ENCODE measurements around the gene FBXW8.

FBXW8 gene

GRCh38 chr12:117045160-117046010, 134.6 kb downstream of the FBXW8 start:
- POLR2A ChIA-PET (ENCODE audit: low non-redundant PET) = no interaction called here
- CTCF ChIA-PET = no interaction called here
- H3K27ac ChIP-seq = no peak overlapping the region

GRCh38 chr12:117046011-117046369, 135.2 kb downstream of the FBXW8 start:
- no peak overlapping the region for H3K27ac ChIP-seq
- CTCF ChIA-PET = no interaction called here
- TF ChIP-seq, protein P1, sequence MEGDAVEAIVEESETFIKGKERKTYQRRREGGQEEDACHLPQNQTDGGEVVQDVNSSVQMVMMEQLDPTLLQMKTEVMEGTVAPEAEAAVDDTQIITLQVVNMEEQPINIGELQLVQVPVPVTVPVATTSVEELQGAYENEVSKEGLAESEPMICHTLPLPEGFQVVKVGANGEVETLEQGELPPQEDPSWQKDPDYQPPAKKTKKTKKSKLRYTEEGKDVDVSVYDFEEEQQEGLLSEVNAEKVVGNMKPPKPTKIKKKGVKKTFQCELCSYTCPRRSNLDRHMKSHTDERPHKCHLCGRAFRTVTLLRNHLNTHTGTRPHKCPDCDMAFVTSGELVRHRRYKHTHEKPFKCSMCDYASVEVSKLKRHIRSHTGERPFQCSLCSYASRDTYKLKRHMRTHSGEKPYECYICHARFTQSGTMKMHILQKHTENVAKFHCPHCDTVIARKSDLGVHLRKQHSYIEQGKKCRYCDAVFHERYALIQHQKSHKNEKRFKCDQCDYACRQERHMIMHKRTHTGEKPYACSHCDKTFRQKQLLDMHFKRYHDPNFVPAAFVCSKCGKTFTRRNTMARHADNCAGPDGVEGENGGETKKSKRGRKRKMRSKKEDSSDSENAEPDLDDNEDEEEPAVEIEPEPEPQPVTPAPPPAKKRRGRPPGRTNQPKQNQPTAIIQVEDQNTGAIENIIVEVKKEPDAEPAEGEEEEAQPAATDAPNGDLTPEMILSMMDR (conservative IDR thresholded peaks at IDR 0.05; ENCODE audit: low read depth) = no peak
- POLR2A ChIA-PET (ENCODE audit: low non-redundant PET) = no interaction called here
- DNase-seq (ENCODE audit: low spot score) = no peak

More at GRCh38 chr12:117045160-117046010, 134.6 kb downstream of the FBXW8 start:
- TF ChIP-seq, protein P1 (conservative IDR thresholded peaks at IDR 0.05; ENCODE audit: low read depth) = no peak
- DNase-seq (ENCODE audit: low spot score) = no peak

DNA sequence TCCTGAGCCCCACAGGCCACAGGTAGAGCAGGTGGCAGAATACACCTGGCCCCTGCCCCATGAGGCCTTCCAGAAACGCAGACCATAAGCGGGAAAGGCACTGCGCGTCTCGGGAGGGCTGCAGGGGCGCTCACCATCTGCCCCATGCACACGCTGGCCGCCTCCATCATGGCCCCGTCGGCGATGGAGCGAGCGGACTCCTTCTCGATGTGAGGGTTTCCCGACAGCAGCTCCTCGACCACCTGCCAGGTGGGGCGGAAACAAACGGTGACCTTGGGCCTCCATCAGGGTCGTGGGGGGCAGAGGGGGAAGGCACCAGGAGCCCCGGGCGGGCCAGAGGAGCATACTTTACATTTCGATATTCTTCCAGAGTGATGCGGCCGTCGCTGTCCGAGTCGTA, 135.7 kb downstream of the FBXW8 start:
- ChIA-PET POLR2A (ENCODE audit: low non-redundant PET) (no interaction called here), CTCF (no interaction called here)
- no peak for DNase-seq (ENCODE audit: low spot score)
- TF ChIP-seq, protein P1 (conservative IDR thresholded peaks at IDR 0.05; ENCODE audit: low read depth) = no peak
- no peak overlapping the region for H3K27ac ChIP-seq

DNA sequence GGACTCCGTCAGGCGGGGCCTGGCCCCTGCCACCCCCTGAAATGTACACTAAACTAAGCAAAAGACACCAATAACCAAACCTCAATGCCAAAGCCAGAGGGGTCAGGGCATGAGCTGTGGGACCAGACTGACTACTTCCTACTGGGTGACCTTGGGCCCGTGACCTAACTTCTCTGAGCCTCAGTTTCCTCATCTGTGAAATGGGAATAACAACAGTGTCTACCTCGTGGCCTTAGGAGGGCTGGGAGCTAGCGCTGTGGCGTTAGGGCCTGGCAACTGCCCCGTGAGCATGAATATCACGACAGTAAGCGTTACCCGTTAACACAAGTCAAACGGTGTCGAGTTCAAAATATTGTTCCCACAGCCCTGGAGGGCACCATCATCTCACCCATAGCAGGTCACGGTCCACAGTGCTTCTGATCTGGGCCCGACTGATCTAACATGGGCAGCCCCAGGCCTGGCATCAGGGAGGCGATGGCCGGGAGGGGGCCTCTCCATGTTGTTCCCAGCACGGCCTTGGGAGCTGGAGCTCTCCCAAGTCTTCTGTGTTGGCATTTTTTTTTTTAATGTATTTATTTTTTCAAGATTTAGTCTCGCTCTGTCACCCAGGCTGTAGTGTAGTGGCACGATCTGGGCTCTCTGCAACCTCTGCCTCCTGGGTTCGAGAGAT, 136.2 kb downstream of the FBXW8 start:
- TF ChIP-seq, protein P1 (conservative IDR thresholded peaks at IDR 0.05; ENCODE audit: low read depth) = no peak
- CTCF ChIA-PET = interaction anchor here (0.6 to 0.7 kb wide), 2 partner anchors 12 to 811 kb away, joined by 3 read pairs; no protein-coding TSS in a partner anchor
- no peak overlapping the region for H3K27ac ChIP-seq
- no peak for DNase-seq (ENCODE audit: low spot score)
- POLR2A ChIA-PET (ENCODE audit: low non-redundant PET) = no interaction called here

DNA sequence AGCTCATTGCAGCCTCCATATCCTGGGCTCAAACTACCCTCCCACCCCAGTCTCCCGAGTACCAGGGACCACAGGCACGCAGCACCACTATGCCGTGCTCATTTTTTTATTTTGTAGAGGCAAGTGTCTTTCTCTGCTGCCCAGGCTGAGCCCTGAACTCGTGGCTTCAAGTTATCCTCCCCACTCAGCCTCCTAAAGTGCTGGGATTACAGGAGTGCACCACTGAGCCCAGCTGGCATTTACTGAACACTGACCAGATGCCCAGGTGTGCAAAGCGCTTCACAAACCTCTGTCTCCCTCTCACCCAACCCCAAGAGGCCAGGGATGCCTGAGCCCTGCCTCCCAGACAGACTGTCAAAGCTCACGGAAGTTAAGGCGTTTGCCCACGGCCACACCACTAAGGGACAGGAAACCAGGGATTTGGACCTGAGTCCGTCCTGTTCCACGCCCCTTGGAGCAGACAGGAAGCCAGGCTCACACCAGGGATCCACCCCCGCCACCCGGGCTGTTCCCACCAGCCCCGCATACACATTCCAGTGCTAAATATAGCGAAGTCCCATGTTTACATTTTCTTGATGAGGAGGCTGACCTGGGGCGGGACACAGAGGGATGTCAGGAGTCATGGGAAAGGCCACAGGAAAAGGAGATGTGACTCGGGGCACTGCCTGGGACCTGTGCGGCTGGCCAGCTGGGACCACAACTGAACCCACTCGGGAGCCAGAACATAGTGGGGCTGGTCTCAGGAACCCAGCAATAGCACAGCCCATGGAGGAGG, 137.2 kb downstream of the FBXW8 start:
- TF ChIP-seq, protein P1 (conservative IDR thresholded peaks at IDR 0.05; ENCODE audit: low read depth) = no peak
- CTCF ChIA-PET = interaction anchor here (0.6 kb wide), 2 partner anchors 12 to 13 kb away, joined by 3 read pairs; no protein-coding TSS in a partner anchor
- POLR2A ChIA-PET (ENCODE audit: low non-redundant PET) = no interaction called here
- no peak for DNase-seq (ENCODE audit: low spot score)
- H3K27ac ChIP-seq = no peak overlapping the region

DNA sequence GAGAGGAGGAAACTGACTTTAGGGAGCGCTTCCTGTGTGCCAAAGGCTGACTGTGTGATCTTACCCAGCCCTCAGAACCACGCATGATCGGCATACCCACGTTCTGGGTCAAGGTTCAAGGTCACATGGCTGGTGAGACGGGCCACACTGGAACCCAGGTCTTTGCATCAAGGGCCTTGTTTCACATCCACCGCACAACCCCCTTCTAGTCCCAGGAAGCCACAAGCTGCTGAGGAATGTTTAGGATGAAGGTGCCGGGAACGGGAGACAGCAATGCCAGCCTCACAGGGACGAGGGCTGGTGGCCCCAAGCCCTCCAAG, 137.8 kb downstream of the FBXW8 start:
- H3K27ac ChIP-seq = no peak overlapping the region
- TF ChIP-seq, protein P1 (conservative IDR thresholded peaks at IDR 0.05; ENCODE audit: low read depth) = no peak
- no peak for DNase-seq (ENCODE audit: low spot score)
- ChIA-PET POLR2A (ENCODE audit: low non-redundant PET) (no interaction called here), CTCF (no interaction called here)

Data from RWPE1 (cell line).